ENCODE data around the gene PHYHD1. TPM values are rescaled to one million over a fixed set of nuclear protein-coding genes. Genes with fewer than 3 reads are reported as not detected.
A peak's percentile ranks its signal among the peaks of the same experiment; 100 is the strongest.

Gene PHYHD1
- total and polyA plus RNA-seq, 2 of the 4 experiments (the other 2 are of a cell fraction): 2.2 to 8.4 TPM

DNA sequence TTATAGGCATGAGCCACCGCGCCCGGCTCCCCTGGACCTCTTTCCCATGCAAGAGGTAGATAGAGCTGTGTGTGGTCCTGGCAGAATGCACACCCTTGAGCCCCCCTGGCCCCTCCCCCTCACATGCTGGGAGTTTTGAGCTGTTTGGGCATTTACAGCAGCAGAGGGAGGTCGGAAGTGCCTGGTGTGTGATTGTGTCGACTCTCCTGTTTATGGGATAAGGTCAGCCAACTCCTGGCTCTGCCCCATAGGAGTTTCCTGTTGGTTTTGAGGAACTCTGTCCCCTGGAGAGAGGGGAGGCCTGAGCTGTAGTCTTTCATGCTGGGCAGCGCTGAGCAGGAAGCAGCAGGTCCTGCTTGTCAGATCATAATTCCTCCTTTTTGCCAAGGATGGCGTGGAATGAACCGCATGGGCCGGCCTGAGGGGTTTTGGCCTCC is 32.9 kb upstream of the PHYHD1 start:
- H3K9me1 ChIP-seq (ENCODE audit: insufficient read depth, low read length): peaks cover 43% of the 10 kb centered on the region
- peaks cover 31 to 87% of the 10 kb centered on the region in 2 experiments for H3K79me1 ChIP-seq (ENCODE audit: low read depth in 1 of 2, low read length in 2 of 2)
- H3K27me3 ChIP-seq (ENCODE audit: control insufficient read depth, insufficient read depth, low read length): no peaks in the 10 kb centered on the region
- peaks cover 31% of the 10 kb centered on the region for H3K4me1 ChIP-seq (ENCODE audit: control insufficient read depth, insufficient read depth, low read length)
- dilution Hi-C loops (cut with HindIII; ENCODE audit: low sequenced_read_pairs, unreplicated experiment) (no loop called here), intact Hi-C loops (cut with micrococcal nuclease) (no loop called here), in situ Hi-C loops (cut with MboI; ENCODE audit: low sequenced_read_pairs) (no loop called here)
- peaks cover 45% of the 10 kb centered on the region for H3K36me3 ChIP-seq (ENCODE audit: control insufficient read depth, insufficient read depth, low read length)
- peaks cover 46% of the 10 kb centered on the region for H4K20me1 ChIP-seq (ENCODE audit: insufficient read depth, low read length)
- POLR2A ChIA-PET (ENCODE audit: unreplicated experiment): interaction anchor here (0.6 kb wide), 1 partner anchor 418 kb away, joined by 4 read pairs; no protein-coding TSS in a partner anchor
- H2AFZ ChIP-seq (replicated peaks; ENCODE audit: low read length, poor library complexity): peak overlapping the region; percentile 16
- H3K9ac ChIP-seq (ENCODE audit: low read depth, low read length): peak overlapping the region; percentile 1; the same call in 1 of the 2 replicates
- peak overlapping the region; percentile 38 for H3K27ac ChIP-seq (ENCODE audit: insufficient read depth, low read length)
- peak overlapping the region; percentile 71 for H4K91ac ChIP-seq (ENCODE audit: insufficient read depth, low read depth, low read length)
- H2BK120ac ChIP-seq (ENCODE audit: low read depth, low read length): peak overlapping the region; percentile 38; the same call in 1 of the 2 replicates
- 0 out of 2 replicates have a peak overlapping the region, but pooled peaks have one; percentile 12 for H3K18ac ChIP-seq (ENCODE audit: low read depth, low read length)
- peak overlapping the region; percentile 23; the same call in 1 of the 2 replicates for H2BK20ac ChIP-seq (ENCODE audit: low read depth, low read length)
- H3K4me3 ChIP-seq (ENCODE audit: insufficient read depth, low read depth, low read length): no peak overlapping the region
- peak overlapping the region; percentile 45; the same call in 1 of the 2 replicates for H2AK5ac ChIP-seq (ENCODE audit: low read depth, low read length)
- peak overlapping the region; percentile 91 for H2AK9ac ChIP-seq (replicated peaks; ENCODE audit: low read depth, low read length, poor library complexity)
- peak overlapping the region; percentile 59; the same call in 1 of the 2 replicates for H3K14ac ChIP-seq (replicated peaks; ENCODE audit: low read depth, low read length)
- BruUV-seq (replicated peaks): no TSS peak
- H2BK15ac ChIP-seq (ENCODE audit: low read depth, low read length): 0 out of 3 replicates have a peak overlapping the region, but pooled peaks have one; percentile 24
- H2BK5ac ChIP-seq (ENCODE audit: low read depth, low read length, poor library complexity, severe bottlenecking): peak overlapping the region; percentile 41
- TF ChIP-seq, protein P1, sequence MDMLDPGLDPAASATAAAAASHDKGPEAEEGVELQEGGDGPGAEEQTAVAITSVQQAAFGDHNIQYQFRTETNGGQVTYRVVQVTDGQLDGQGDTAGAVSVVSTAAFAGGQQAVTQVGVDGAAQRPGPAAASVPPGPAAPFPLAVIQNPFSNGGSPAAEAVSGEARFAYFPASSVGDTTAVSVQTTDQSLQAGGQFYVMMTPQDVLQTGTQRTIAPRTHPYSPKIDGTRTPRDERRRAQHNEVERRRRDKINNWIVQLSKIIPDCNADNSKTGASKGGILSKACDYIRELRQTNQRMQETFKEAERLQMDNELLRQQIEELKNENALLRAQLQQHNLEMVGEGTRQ (IDR thresholded peaks at IDR 0.05; ENCODE audit: low read depth, low read length): no peak
- TF ChIP-seq MAZ (IDR thresholded peaks at IDR 0.05; ENCODE audit: borderline replicate concordance, low read depth, low read length): no peak
- no peak for TF ChIP-seq CEBPB (IDR thresholded peaks at IDR 0.05; ENCODE audit: low read depth, low read length)
- TF ChIP-seq RAD21 (IDR thresholded peaks at IDR 0.05; ENCODE audit: low read length): no peak
- TF ChIP-seq SMC3 (IDR thresholded peaks at IDR 0.05; ENCODE audit: low read depth, low read length): no peak
- no peak for TF ChIP-seq BHLHE40 (IDR thresholded peaks at IDR 0.05; ENCODE audit: low read depth, low read length)
- no peak for TF ChIP-seq CTCF (conservative IDR thresholded peaks at IDR 0.05; ENCODE audit: low read depth, low read length)
- TF ChIP-seq FOS (IDR thresholded peaks at IDR 0.05; ENCODE audit: low read depth, low read length): no peak
- no peak for TF ChIP-seq RFX5 (IDR thresholded peaks at IDR 0.05; ENCODE audit: low read depth, low read length)
- TF ChIP-seq RCOR1 (IDR thresholded peaks at IDR 0.05; ENCODE audit: insufficient replicate concordance, low read length): no peak
- TF ChIP-seq POLR2A (IDR thresholded peaks at IDR 0.05; ENCODE audit: low read depth, low read length): no peak
- peak overlapping the region; percentile 31; the same call in 1 of the 2 replicates for H3K4me2 ChIP-seq (ENCODE audit: low read depth, low read length)
- no peak overlapping the region for H4K5ac ChIP-seq (ENCODE audit: low read depth, low read length)
- H3K56ac ChIP-seq (ENCODE audit: extremely low read depth, insufficient read depth, low read length): no peak overlapping the region
- no peak; the same call in 1 of the 2 replicates for ATAC-seq (ENCODE audit: low read depth)
- no peak for DNase-seq
- CTCF ChIA-PET: interaction anchor here (1.0 kb wide), 1 partner anchor 40 kb away, joined by 4 read pairs; no protein-coding TSS in a partner anchor
- peak overlapping the region; percentile 13 to 39; a peak in 2 of 4 replicates for H4K8ac ChIP-seq (ENCODE audit: low read depth in 2 of 2, low read length in 2 of 2)
- no peaks in the 10 kb centered on the region for H3K9me3 ChIP-seq (ENCODE audit: control insufficient read depth, insufficient read depth, low read length)
- no CpG with 5 or more reads among the region's 9 CpGs for WGBS, 2 experiments (ENCODE audit: extremely low coverage in 2 of 2, insufficient read length in 1 of 2)
- H3K4ac ChIP-seq (ENCODE audit: low read depth, low read length): peak overlapping the region; percentile 26
- H3K23ac ChIP-seq (ENCODE audit: low read depth, low read length): peak overlapping the region; percentile 82; the same call in 1 of the 2 replicates
